ENCODE results near the gene CXCL3. TPM values are rescaled to one million over a fixed set of nuclear protein-coding genes. Genes with fewer than 3 reads are reported as not detected.

Gene CXCL3
- polyA plus RNA-seq, 1 donor (not counting 4 experiments of a cell fraction or from before 2014, with no cell fraction given) = 10.8 TPM

DNA sequence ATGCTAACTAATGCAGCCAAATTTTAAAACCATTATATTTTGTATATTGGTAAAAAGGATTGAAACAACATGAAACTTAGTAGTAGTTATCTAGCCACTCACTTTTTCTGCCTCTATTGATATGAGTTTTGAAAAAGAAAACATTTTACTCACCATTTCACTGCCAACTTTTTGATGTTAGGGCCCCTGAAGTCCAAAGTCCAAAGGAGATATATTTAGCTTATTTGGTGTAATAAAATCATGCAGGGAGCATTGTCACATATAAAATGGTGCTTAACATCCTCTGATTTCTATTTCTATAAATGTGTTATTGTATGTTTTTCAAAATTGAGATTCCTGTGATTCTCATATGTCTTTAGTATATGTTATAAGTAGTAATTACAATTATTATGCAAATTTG, 24.5 kb upstream of the CXCL3 start:
- Histone ChIP-seq H2AFZ (ENCODE audit: control insufficient read depth, low read length) (no peak overlapping the region), H3K79me2 (ENCODE audit: control insufficient read depth, insufficient read depth, low read length) (no peaks in the 10 kb centered on the region), H3K4me3 (ENCODE audit: control insufficient read depth in 2 of 3, extremely low read depth in 1 of 3, insufficient read depth in 2 of 3, low read depth in 1 of 3, low read length in 3 of 3) (no peak overlapping the region), H3K9me1 (ENCODE audit: control insufficient read depth, extremely low read depth, insufficient read depth, low read length) (no peaks in the 10 kb centered on the region), H3K36me3 (ENCODE audit: control insufficient read depth in 2 of 2, extremely low read depth in 1 of 2, insufficient read depth in 2 of 2, low read length in 2 of 2) (no peaks in the 10 kb centered on the region), H3K9me3 (ENCODE audit: control insufficient read depth, low read depth, low read length) (no peaks in the 10 kb centered on the region), H3K27me3 (ENCODE audit: control insufficient read depth, extremely low read depth, insufficient read depth, low read length) (no peaks in the 10 kb centered on the region), H4K20me1 (ENCODE audit: control insufficient read depth, extremely low read depth, insufficient read depth, low read length) (no peaks in the 10 kb centered on the region), H3K27ac (ENCODE audit: control insufficient read depth, insufficient read depth, low read length) (no peak overlapping the region), H3K9ac (ENCODE audit: control insufficient read depth, extremely low read depth, insufficient read depth, low read length) (no peak overlapping the region), H3K4me1 (ENCODE audit: control insufficient read depth, extremely low read depth, insufficient read depth, low read length) (no peaks in the 10 kb centered on the region), H3K4me2 (ENCODE audit: control insufficient read depth, extremely low read depth, insufficient read depth, low read depth, low read length) (no peak overlapping the region)
- dilution Hi-C loops (cut with MboI; ENCODE audit: extremely low pct_ligation_motif_present, low sequenced_read_pairs) = no loop called here
- TF ChIP-seq EZH2 (IDR thresholded peaks at IDR 0.05; ENCODE audit: low read length) = no peak
- TF ChIP-seq, protein P1, sequence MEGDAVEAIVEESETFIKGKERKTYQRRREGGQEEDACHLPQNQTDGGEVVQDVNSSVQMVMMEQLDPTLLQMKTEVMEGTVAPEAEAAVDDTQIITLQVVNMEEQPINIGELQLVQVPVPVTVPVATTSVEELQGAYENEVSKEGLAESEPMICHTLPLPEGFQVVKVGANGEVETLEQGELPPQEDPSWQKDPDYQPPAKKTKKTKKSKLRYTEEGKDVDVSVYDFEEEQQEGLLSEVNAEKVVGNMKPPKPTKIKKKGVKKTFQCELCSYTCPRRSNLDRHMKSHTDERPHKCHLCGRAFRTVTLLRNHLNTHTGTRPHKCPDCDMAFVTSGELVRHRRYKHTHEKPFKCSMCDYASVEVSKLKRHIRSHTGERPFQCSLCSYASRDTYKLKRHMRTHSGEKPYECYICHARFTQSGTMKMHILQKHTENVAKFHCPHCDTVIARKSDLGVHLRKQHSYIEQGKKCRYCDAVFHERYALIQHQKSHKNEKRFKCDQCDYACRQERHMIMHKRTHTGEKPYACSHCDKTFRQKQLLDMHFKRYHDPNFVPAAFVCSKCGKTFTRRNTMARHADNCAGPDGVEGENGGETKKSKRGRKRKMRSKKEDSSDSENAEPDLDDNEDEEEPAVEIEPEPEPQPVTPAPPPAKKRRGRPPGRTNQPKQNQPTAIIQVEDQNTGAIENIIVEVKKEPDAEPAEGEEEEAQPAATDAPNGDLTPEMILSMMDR (optimal IDR thresholded peaks at IDR 0.05 in 1 of 3, IDR thresholded peaks at IDR 0.05 in 1 of 3, conservative IDR thresholded peaks at IDR 0.05 in 1 of 3; ENCODE audit: extremely low read depth in 1 of 3, insufficient read depth in 2 of 3, low read length in 3 of 3) = no peak
- DNase-seq (ENCODE audit: low read depth, low spot score) = no peak
- no peak for FAIRE-seq

DNA sequence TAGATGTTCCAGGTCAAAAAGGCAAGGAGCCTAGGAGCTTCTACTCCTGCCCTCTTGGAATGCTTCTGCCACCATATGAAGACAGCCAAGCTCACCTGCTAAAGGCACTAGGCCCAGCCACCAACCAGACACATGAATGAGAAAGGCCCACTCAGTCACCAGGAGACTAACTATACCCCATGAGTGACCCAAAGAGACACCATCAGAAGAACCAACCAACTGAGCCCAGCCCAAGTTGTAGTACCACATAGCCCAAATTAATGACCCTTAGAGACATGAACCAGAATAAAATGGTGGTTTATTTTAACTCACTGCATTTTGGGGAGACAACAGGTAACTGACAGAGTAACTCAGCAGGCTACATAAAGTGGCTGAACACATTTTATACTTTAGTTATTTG, 22.9 kb upstream of the CXCL3 start:
- no peaks in the 10 kb centered on the region for H3K36me3 ChIP-seq (ENCODE audit: control insufficient read depth in 2 of 2, extremely low read depth in 1 of 2, insufficient read depth in 2 of 2, low read length in 2 of 2)
- no peaks in the 10 kb centered on the region for H4K20me1 ChIP-seq (ENCODE audit: control insufficient read depth, extremely low read depth, insufficient read depth, low read length)
- TF ChIP-seq EZH2 (IDR thresholded peaks at IDR 0.05; ENCODE audit: low read length) = no peak
- TF ChIP-seq, protein P1 (optimal IDR thresholded peaks at IDR 0.05 in 1 of 3, IDR thresholded peaks at IDR 0.05 in 1 of 3, conservative IDR thresholded peaks at IDR 0.05 in 1 of 3; ENCODE audit: extremely low read depth in 1 of 3, insufficient read depth in 2 of 3, low read length in 3 of 3) = no peak
- H3K9me3 ChIP-seq (ENCODE audit: control insufficient read depth, low read depth, low read length) = no peaks in the 10 kb centered on the region
- no peak overlapping the region for H2AFZ ChIP-seq (ENCODE audit: control insufficient read depth, low read length)
- H3K27me3 ChIP-seq (ENCODE audit: control insufficient read depth, extremely low read depth, insufficient read depth, low read length) = no peaks in the 10 kb centered on the region
- FAIRE-seq (no peak), DNase-seq (ENCODE audit: low read depth, low spot score) (no peak)
- H3K4me3 ChIP-seq (ENCODE audit: control insufficient read depth in 2 of 3, extremely low read depth in 1 of 3, insufficient read depth in 2 of 3, low read depth in 1 of 3, low read length in 3 of 3) = no peak overlapping the region
- H3K27ac ChIP-seq (ENCODE audit: control insufficient read depth, insufficient read depth, low read length) = no peak overlapping the region
- peaks cover 5% of the 10 kb centered on the region for H3K4me1 ChIP-seq (ENCODE audit: control insufficient read depth, extremely low read depth, insufficient read depth, low read length)
- dilution Hi-C loops (cut with MboI; ENCODE audit: extremely low pct_ligation_motif_present, low sequenced_read_pairs) = no loop called here
- no peak overlapping the region for H3K4me2 ChIP-seq (ENCODE audit: control insufficient read depth, extremely low read depth, insufficient read depth, low read depth, low read length)
- H3K79me2 ChIP-seq (ENCODE audit: control insufficient read depth, insufficient read depth, low read length) = no peaks in the 10 kb centered on the region
- no peaks in the 10 kb centered on the region for H3K9me1 ChIP-seq (ENCODE audit: control insufficient read depth, extremely low read depth, insufficient read depth, low read length)
- no peak overlapping the region for H3K9ac ChIP-seq (ENCODE audit: control insufficient read depth, extremely low read depth, insufficient read depth, low read length)

Data from keratinocyte (primary cell).